Heart left ventricle (tissue), 16 donors: Measurements from ENCODE around the gene ACSS1. TPM values are rescaled to one million over a fixed set of nuclear protein-coding genes. Genes with fewer than 3 reads are reported as not detected.
A peak's percentile ranks its signal among the peaks of the same experiment; 100 is the strongest.

ENCODE experiments used
- ATAC-seq, 4 donors: fragments of 200-7000 bp; cut with Tn5 transposase; one replicate each; pipeline ENCODE4 v1.9.1; 2020 to 2022; ENCODE audit warnings: moderate library complexity in 4 of 4, mild to moderate bottlenecking in 3 of 4, moderate number of reproducible peaks in 1 of 4
- DNase-seq, 5 donors: peaks; one replicate each; pipeline ENCODE4 v3.0.0-alpha.2; 2020
- H3K27ac ChIP-seq, 12 donors: fragments of 200-600 bp; sonication (generic) in 4 of 12; one replicate each; pipeline versions ENCODE4 v1.5.0 to v1.8.0; 2016 to 2022; ENCODE audit warnings: mild to moderate bottlenecking in 2 of 12
- H3K27me3 ChIP-seq, 9 donors: fragments of 200-600 bp; sonication (generic) in 2 of 9; one replicate each; pipeline versions ENCODE4 v1.5.1 to v1.8.0; 2016 to 2022; ENCODE audit warnings: mild to moderate bottlenecking in 3 of 9
- H3K36me3 ChIP-seq, 9 donors: fragments of 200-600 bp; sonication (generic) in 2 of 9; one replicate each; pipeline versions ENCODE4 v1.5.0 to v1.8.0; 2018 to 2022; ENCODE audit warnings: mild to moderate bottlenecking in 2 of 9
- H3K4me1 ChIP-seq, 12 donors: fragments of 200-600 bp; sonication (generic) in 4 of 12; one replicate each; pipeline versions ENCODE4 v1.5.0 to v1.8.0; 2016 to 2022; ENCODE audit warnings: mild to moderate bottlenecking in 3 of 12
- H3K4me3 ChIP-seq, 12 donors: fragments of 200-600 bp; sonication (generic) in 4 of 12; one replicate each; pipeline versions ENCODE4 v1.5.0 to v1.8.0; 2017 to 2022; ENCODE audit warnings: mild to moderate bottlenecking in 9 of 12, moderate library complexity in 4 of 12
- H3K9me3 ChIP-seq, 12 donors: fragments of 200-600 bp; sonication (generic) in 4 of 12; one replicate each; pipeline versions ENCODE4 v1.5.0 to v1.8.0; 2016 to 2022; ENCODE audit warnings: mild to moderate bottlenecking in 1 of 12
- CTCF ChIP-seq, 12 donors: fragments of 200-600 bp; sonication (generic) in 4 of 12; IDR thresholded peaks; one replicate each; pipeline versions ENCODE4 v1.5.0 to v1.8.0; 2018 to 2022; ENCODE audit warnings: antibody characterized with exemption in 12 of 12, mild to moderate bottlenecking in 5 of 12
- POLR2A ChIP-seq, 2 donors: fragments of 450-650 bp; IDR thresholded peaks; one replicate each; pipeline ENCODE4 v1.6.1; 2017; ENCODE audit warnings: antibody characterized with exemption in 2 of 2, mild to moderate bottlenecking in 2 of 2, moderate library complexity in 2 of 2
- WGBS, 4 donors: extraction: QIAGEN DNeasy Blood & Tissue Kit in 2 of 4; methylation state at CpG; one replicate each; pipeline versions ENCODE4 v1.1.5 to v1.1.7; 2013 to 2018; 5-methylcytosine and 5-hydroxymethylcytosine counted together
- intact Hi-C, 10 donors: fragments of 100-400 bp; cut with DNase I; formaldehyde crosslinking; loops; one replicate each; pipeline versions ENCODE4 v1.11.1 to v1.14.2; 2022
- polyA plus RNA-seq, 2 donors: library from polyadenylated mRNA; stranded (reverse); fragments of 200-250 nt; gene quantifications; one replicate each; pipeline ENCODE4 v1.2.3, GENCODE V29; 2013
- total RNA-seq, 9 donors: library from RNA; depleted of rRNA in 2 of 9; stranded (reverse); fragments of >200 nt in 2 of 9; fragmentation: NEBNext Ultra II Directional in 3 of 9; extraction: Animal tissue kit (Norgen Biotek cat#: 25700) in 3 of 9; gene quantifications; one replicate each; pipeline versions ENCODE4 v1.1.0 to v1.2.4, GENCODE V29; 2016 to 2023
- donor health status: ischemic (EF 13 %, LVEDD 7.1; RV severe dilation, severe dysfunction).
- donor health status: healthy with polysubstance abuse.
- donor health status: DM: no; HTN: yes; CAD: no.
- donor health status: DM: no; HTN: no; CAD: no.
- donor health status: ischemic (EF 25% LVEDD 6.9; RV normal size, moderate dysfunction).
- donor health status: ischemic (EF 25% LVEDD 5.7; RV mildly dilated, moderate dysfunction).
- donor health status: healthy.
- donor health status: DM: yes; HTN: yes; CAD: no.
- donor health status: ischemic (EF 35%, LVEDD 5.7; RV mildly dilated, moderate dysfunction).
- donor health status: nonischemic (EF 11% LVEDD 7.7; RV severe dilation, severe dysfunction).
- donor health status: DM: yes; HTN: yes; CAD: no.
- donor health status: PGD.
- donor health status: ischemic (EF 29% LVEDD 5.4; RV normal size, mild dysfunction).
- donor health status: nonischemic (EF 23%, LVEDD 6.1; RV moderate dilation, normal function).

The ACSS1 gene
- total and polyA plus RNA-seq, 11 donors, result 43.5 to 177 (median 81.4) TPM

GRCh38 chr20:25019381-25020155, 38.4 kb downstream of the ACSS1 start:
- H3K4me1 ChIP-seq, result peaks cover 0 to 53% (median 13%) of the 10 kb centered on the region in 12 donors
- no peaks in the 10 kb centered on the region for H3K27me3 ChIP-seq
- no peak overlapping the region for H3K4me3 ChIP-seq
- 79 to 94% (median 90%) methylated on average over 11 to 16 of the region's 16 CpGs for WGBS, 4 donors
- intact Hi-C loops, result loop anchor here in 2 of 10 donors (5.0 to 10.0 kb wide), 2 partner anchors 38 to 55 kb away; partner anchors contain the start of gene ACSS1 (in 1 of the 2)
- DNase-seq, result peak in 3 of 5 donors; percentile 10 to 13 (median 11)
- H3K27ac ChIP-seq, result no peak overlapping the region
- H3K36me3 ChIP-seq, result peaks cover 0 to 86% (median 66%) of the 10 kb centered on the region in 9 donors
- H3K9me3 ChIP-seq, result no peaks in the 10 kb centered on the region
- TF ChIP-seq CTCF (IDR thresholded peaks at IDR 0.05), result no peak
- TF ChIP-seq POLR2A (IDR thresholded peaks at IDR 0.05), result no peak
- no peak for ATAC-seq

GRCh38 chr20:25018841-25019240, 39.1 kb downstream of the ACSS1 start:
- intact Hi-C loops, result loop anchor here in 1 of 10 donors (10.0 kb wide), 1 partner anchor 54 kb away; no protein-coding TSS in a partner anchor
- WGBS, 4 donors, result 81 to 92% (median 86%) methylated on average over 6 of the region's 6 CpGs
- Histone ChIP-seq H3K27ac (no peak overlapping the region), H3K4me3 (no peak overlapping the region), H3K9me3 (no peaks in the 10 kb centered on the region), H3K4me1 (peaks cover 0 to 46% (median 13%) of the 10 kb centered on the region in 12 donors), H3K36me3 (peaks cover 0 to 89% (median 73%) of the 10 kb centered on the region in 9 donors), H3K27me3 (no peaks in the 10 kb centered on the region)
- ATAC-seq, result no peak
- TF ChIP-seq POLR2A (IDR thresholded peaks at IDR 0.05), result no peak
- no peak for TF ChIP-seq CTCF (IDR thresholded peaks at IDR 0.05)
- DNase-seq, result peak in 2 of 5 donors; percentile 14 to 20

- H3K36me3 ChIP-seq, result peaks cover 0 to 89% (median 77%) of the 10 kb centered on the region in 9 donors
These were observed 39.5 kb downstream of the ACSS1 start for GRCh38 chr20:25018425-25018824.

More at GRCh38 chr20:25018425-25018824, 39.5 kb downstream of the ACSS1 start:
- WGBS, 4 donors, result 89 to 90% (median 89%) methylated on average over 2 of the region's 2 CpGs
- H3K27ac ChIP-seq, result no peak overlapping the region
- TF ChIP-seq POLR2A (IDR thresholded peaks at IDR 0.05) (no peak), CTCF (IDR thresholded peaks at IDR 0.05) (no peak)
- peak in 1 of 5 donors; percentile 5 for DNase-seq
- intact Hi-C loops, result loop anchor here in 1 of 10 donors (10.0 kb wide), 1 partner anchor 54 kb away; no protein-coding TSS in a partner anchor
- H3K9me3 ChIP-seq, result no peaks in the 10 kb centered on the region
- no peak overlapping the region for H3K4me3 ChIP-seq
- H3K4me1 ChIP-seq, result peaks cover 0 to 42% (median 13%) of the 10 kb centered on the region in 12 donors
- ATAC-seq, result no peak
- no peaks in the 10 kb centered on the region for H3K27me3 ChIP-seq
